Measurements from ENCODE around the gene PDZD4.

The PDZD4 gene

GRCh38 chrX:153778181-153778580 is 52.2 kb downstream of the PDZD4 start:
- no peak for TF ChIP-seq REST (IDR thresholded peaks at IDR 0.05; ENCODE audit: insufficient read depth in 1 of 2, low read depth in 2 of 2, low read length in 2 of 2)
- no peak for TF ChIP-seq SIN3A (IDR thresholded peaks at IDR 0.05; ENCODE audit: borderline replicate concordance, insufficient read depth, low read length)
- no peak for TF ChIP-seq FOXP2 (optimal IDR thresholded peaks at IDR 0.05; ENCODE audit: borderline replicate concordance, extremely low read depth, extremely low read length, insufficient read depth)
- no peak for TF ChIP-seq TAF1 (IDR thresholded peaks at IDR 0.05; ENCODE audit: borderline replicate concordance, insufficient read depth, low read length)
- no peak for TF ChIP-seq POLR2AphosphoS5 (IDR thresholded peaks at IDR 0.05; ENCODE audit: low read depth, low read length)

- TF ChIP-seq REST (IDR thresholded peaks at IDR 0.05; ENCODE audit: insufficient read depth in 1 of 2, low read depth in 2 of 2, low read length in 2 of 2) (no peak), POLR2AphosphoS5 (IDR thresholded peaks at IDR 0.05; ENCODE audit: low read depth, low read length) (no peak), SIN3A (IDR thresholded peaks at IDR 0.05; ENCODE audit: borderline replicate concordance, insufficient read depth, low read length) (no peak), FOXP2 (optimal IDR thresholded peaks at IDR 0.05; ENCODE audit: borderline replicate concordance, extremely low read depth, extremely low read length, insufficient read depth) (no peak), TAF1 (IDR thresholded peaks at IDR 0.05; ENCODE audit: borderline replicate concordance, insufficient read depth, low read length) (no peak)
Measured at GRCh38 chrX:153777261-153778090, 52.9 kb downstream of the PDZD4 start.

GRCh38 chrX:153776611-153777045 is 53.7 kb downstream of the PDZD4 start:
- TF ChIP-seq REST (IDR thresholded peaks at IDR 0.05; ENCODE audit: insufficient read depth in 1 of 2, low read depth in 2 of 2, low read length in 2 of 2) (no peak), TAF1 (IDR thresholded peaks at IDR 0.05; ENCODE audit: borderline replicate concordance, insufficient read depth, low read length) (no peak), FOXP2 (optimal IDR thresholded peaks at IDR 0.05; ENCODE audit: borderline replicate concordance, extremely low read depth, extremely low read length, insufficient read depth) (no peak)

GRCh38 chrX:153776120-153776599 is 54.2 kb downstream of the PDZD4 start:
- no peak for TF ChIP-seq REST (IDR thresholded peaks at IDR 0.05; ENCODE audit: insufficient read depth in 1 of 2, low read depth in 2 of 2, low read length in 2 of 2)
- no peak for TF ChIP-seq POLR2AphosphoS5 (IDR thresholded peaks at IDR 0.05; ENCODE audit: low read depth, low read length)
- TF ChIP-seq TAF1 (IDR thresholded peaks at IDR 0.05; ENCODE audit: borderline replicate concordance, insufficient read depth, low read length), result no peak
- TF ChIP-seq FOXP2 (optimal IDR thresholded peaks at IDR 0.05; ENCODE audit: borderline replicate concordance, extremely low read depth, extremely low read length, insufficient read depth), result no peak
- TF ChIP-seq SIN3A (IDR thresholded peaks at IDR 0.05; ENCODE audit: borderline replicate concordance, insufficient read depth, low read length), result no peak
